HepG2 (cell line): ENCODE data around the gene MAN1A1. TPM values are rescaled to one million over a fixed set of nuclear protein-coding genes. Genes with fewer than 3 reads are reported as not detected.
A peak's percentile ranks its signal among the peaks of the same experiment; 100 is the strongest.

ENCODE experiments used
- AGO1 ChIP-seq: fragments of 200-400 bp; formaldehyde crosslinking; IDR thresholded peaks from 2 replicates; pipeline ENCODE4 v1.6.1; 2017; ENCODE audit warnings: mild to moderate bottlenecking, low read depth, low read length, moderate library complexity; ENCODE audit not compliant: poor library complexity, severe bottlenecking
- DNMT3B ChIP-seq: conservative IDR thresholded peaks from 2 replicates; pipeline ENCODE4 v1.6.1; 2016; ENCODE audit warnings: missing biosample characterization, control low read depth
- EHMT2 ChIP-seq: fragments of 200-600 bp; sonication (generic); IDR thresholded peaks from 2 replicates; pipeline ENCODE4 v1.7.0; 2017; ENCODE audit warnings: antibody characterized with exemption, low read depth, low read length, borderline replicate concordance
- HIC2 ChIP-seq: sonication (generic); formaldehyde crosslinking; IDR thresholded peaks from 2 replicates; pipeline ENCODE4 v1.9.0; 2022; ENCODE audit warnings: low read depth, missing genetic modification reagents
- KAT2B ChIP-seq: fragments of 150-350 bp; IDR thresholded peaks from 2 replicates; pipeline ENCODE4 v1.6.1; 2014; ENCODE audit warnings: low read depth, low read length, borderline replicate concordance
- MED1 ChIP-seq: sonication (generic); formaldehyde crosslinking; IDR thresholded peaks from 2 replicates; pipeline ENCODE4 v1.4.0; 2020; ENCODE audit warnings: missing genetic modification reagents
- MED13 ChIP-seq: sonication (generic); formaldehyde crosslinking; IDR thresholded peaks from 2 replicates; pipeline ENCODE4 v1.5.0; 2020; ENCODE audit warnings: missing genetic modification reagents
- MTERF4 ChIP-seq: sonication (generic); formaldehyde crosslinking; IDR thresholded peaks from 2 replicates; pipeline ENCODE4 v1.8.0; 2023; ENCODE audit warnings: mild to moderate bottlenecking, missing genetic modification reagents
- NFE2L2 ChIP-seq: fragments of 150-350 bp; IDR thresholded peaks from 2 replicates; pipeline ENCODE4 v1.6.1; 2014; ENCODE audit warnings: low read length
- ONECUT2 ChIP-seq: sonication (generic); formaldehyde crosslinking; IDR thresholded peaks from 2 replicates; pipeline ENCODE4 v1.4.0; 2020; ENCODE audit warnings: missing genetic modification reagents
- TFE3 ChIP-seq: IDR thresholded peaks from 2 replicates; pipeline ENCODE4 v1.6.1; 2016
- TGIF2 ChIP-seq: IDR thresholded peaks from 2 replicates; pipeline ENCODE4 v1.6.1; 2016; ENCODE audit warnings: control low read depth, missing compliant biosample characterization
- YEATS2 ChIP-seq: sonication (generic); formaldehyde crosslinking; IDR thresholded peaks from 2 replicates; pipeline ENCODE4 v1.4.0; 2020; ENCODE audit warnings: missing genetic modification reagents, borderline replicate concordance
- ZFYVE20 ChIP-seq: sonication (generic); formaldehyde crosslinking; IDR thresholded peaks from 2 replicates; pipeline ENCODE4 v1.8.0; 2023; ENCODE audit warnings: low read depth, mild to moderate bottlenecking, moderate library complexity, missing genetic modification reagents, borderline replicate concordance
- ZKSCAN5 ChIP-seq: sonication (generic); formaldehyde crosslinking; IDR thresholded peaks from 2 replicates; pipeline ENCODE4 v1.5.1; 2020; ENCODE audit warnings: mild to moderate bottlenecking, missing genetic modification reagents
- ZNF3 ChIP-seq: IDR thresholded peaks from 2 replicates; pipeline ENCODE4 v1.7.0; 2017; ENCODE audit warnings: inconsistent platforms
- ZNF317 ChIP-seq: sonication (generic); formaldehyde crosslinking; IDR thresholded peaks from 2 replicates; pipeline ENCODE4 v1.5.0; 2020; ENCODE audit warnings: mild to moderate bottlenecking, missing genetic modification reagents
- ZNF331 ChIP-seq: sonication (generic); formaldehyde crosslinking; IDR thresholded peaks from 2 replicates; pipeline ENCODE4 v1.4.0; 2020; ENCODE audit warnings: missing genetic modification reagents
- ZNF652 ChIP-seq: IDR thresholded peaks from 2 replicates; pipeline ENCODE4 v1.6.1; 2016; ENCODE audit warnings: low read depth, borderline replicate concordance
- ZNF670 ChIP-seq: sonication (generic); formaldehyde crosslinking; IDR thresholded peaks from 2 replicates; pipeline ENCODE4 v1.8.0; 2022; ENCODE audit warnings: mild to moderate bottlenecking, missing genetic modification reagents, borderline replicate concordance
- ZNF772 ChIP-seq: sonication (generic); formaldehyde crosslinking; IDR thresholded peaks from 2 replicates; pipeline ENCODE4 v1.5.0; 2020; ENCODE audit warnings: mild to moderate bottlenecking, missing genetic modification reagents
- polyA plus RNA-seq, 8 experiments: library from polyadenylated mRNA; depleted of rRNA in 3 of 8; stranded (reverse) in 7 of 8; unstranded in 1 of 8; fragments of >200 nt; fragmentation: Illumina TruSeq in 4 of 8; extraction: Trizol in 4 of 8; gene quantifications; 2 replicates each; pipeline versions ENCODE4 v1.2.1 to v1.2.3, GENCODE V29; 2011 to 2016; ENCODE audit warnings: low read depth in 4 of 8, missing spikeins in 1 of 8, mixed read lengths in 1 of 8; ENCODE audit not compliant: insufficient read depth in 1 of 8
- total RNA-seq, 5 experiments: library from RNA; depleted of rRNA; stranded (reverse); fragments of >200 nt; fragmentation: Illumina TruSeq; extraction: Trizol; gene quantifications; 2 replicates each; pipeline ENCODE4 v1.2.3, GENCODE V29; 2016; ENCODE audit warnings: low read depth in 1 of 5
- TF ChIP-seq, protein P1 (sequence below): sonication (generic); formaldehyde crosslinking; IDR thresholded peaks from 2 replicates; pipeline ENCODE4 v1.4.0; 2020; ENCODE audit warnings: missing genetic modification reagents
- TF ChIP-seq, protein P2 (sequence below): sonication (generic); formaldehyde crosslinking; IDR thresholded peaks from 2 replicates; pipeline ENCODE4 v1.9.0; 2021; ENCODE audit warnings: missing genetic modification reagents, mild to moderate bottlenecking, borderline replicate concordance

The MAN1A1 gene
- total and polyA plus RNA-seq, 2 of the 13 experiments (the other 11 are each of a cell fraction or from before 2014, with no cell fraction given), result 156 to 236 TPM

DNA sequence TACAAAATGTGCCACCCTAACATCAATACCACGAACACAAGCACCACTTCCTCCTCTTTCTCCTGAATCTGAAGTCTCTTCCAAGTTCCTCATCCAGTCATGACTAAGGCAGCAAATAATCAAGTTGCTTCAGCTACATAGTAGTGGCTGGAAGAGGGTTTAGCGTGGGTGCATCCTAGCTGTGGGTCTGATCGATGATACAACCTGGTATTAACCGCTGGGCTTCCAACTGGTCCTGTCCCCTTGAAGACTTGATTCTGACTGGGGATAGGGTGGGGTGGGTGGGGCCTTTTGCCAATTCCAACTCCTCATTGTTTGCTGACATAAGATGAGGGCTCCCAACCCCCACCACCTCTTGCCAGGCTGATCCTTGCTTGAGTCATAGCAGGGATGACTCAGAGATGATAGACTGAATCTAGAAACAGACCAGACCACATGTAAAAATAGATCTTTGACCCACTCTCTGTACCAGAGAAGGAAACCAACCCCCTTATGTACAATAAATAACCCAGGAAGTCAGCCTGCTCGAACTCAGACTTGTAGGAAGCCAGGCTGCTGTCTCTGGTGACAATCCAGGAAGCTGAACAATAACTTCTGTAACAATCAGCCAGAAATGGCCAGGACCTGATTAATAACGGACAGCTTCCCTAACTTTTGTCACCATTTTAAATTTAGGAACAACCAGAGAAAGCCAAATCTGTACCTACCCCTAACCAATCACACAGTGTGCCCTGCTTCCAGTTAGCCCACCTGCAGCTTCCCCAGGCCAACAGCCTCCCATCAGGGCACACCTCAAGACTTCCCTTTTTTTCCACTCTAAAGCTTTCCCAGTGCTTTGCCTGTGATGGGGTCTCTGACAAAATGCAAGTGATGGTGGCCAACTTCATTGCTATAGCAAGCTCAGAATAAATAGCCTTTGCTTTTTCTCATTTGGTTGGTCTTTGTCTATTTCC, 202.2 kb downstream of the MAN1A1 start (continued):
- peak; percentile 41; the same call in 1 of the 2 replicates for TF ChIP-seq ZNF670 (CRISPR knock-in tag)
- no peak for TF ChIP-seq ZNF317 (CRISPR knock-in tag)
- no peak for TF ChIP-seq TFE3 (CRISPR knock-in tag)
- TF ChIP-seq ZNF772 (CRISPR knock-in tag), result no peak
- no peak for TF ChIP-seq ZNF652 (CRISPR knock-in tag)
- TF ChIP-seq ONECUT2 (CRISPR knock-in tag), result no peak
- peak; percentile 64 for TF ChIP-seq MED1 (CRISPR knock-in tag)
- no peak for TF ChIP-seq AGO1
- no peak for TF ChIP-seq HIC2 (CRISPR knock-in tag)
- peak; percentile 37; the same call in 1 of the 2 replicates for TF ChIP-seq ZNF3
- no peak for TF ChIP-seq ZKSCAN5 (CRISPR knock-in tag)
- TF ChIP-seq TGIF2 (CRISPR knock-in tag), result no peak
- no peak for TF ChIP-seq NFE2L2
- peak; percentile 42; the same call in 1 of the 2 replicates for TF ChIP-seq YEATS2 (CRISPR knock-in tag)
- no peak; the same call in 1 of the 2 replicates for TF ChIP-seq DNMT3B
- no peak for TF ChIP-seq MED13
- TF ChIP-seq, protein P1, sequence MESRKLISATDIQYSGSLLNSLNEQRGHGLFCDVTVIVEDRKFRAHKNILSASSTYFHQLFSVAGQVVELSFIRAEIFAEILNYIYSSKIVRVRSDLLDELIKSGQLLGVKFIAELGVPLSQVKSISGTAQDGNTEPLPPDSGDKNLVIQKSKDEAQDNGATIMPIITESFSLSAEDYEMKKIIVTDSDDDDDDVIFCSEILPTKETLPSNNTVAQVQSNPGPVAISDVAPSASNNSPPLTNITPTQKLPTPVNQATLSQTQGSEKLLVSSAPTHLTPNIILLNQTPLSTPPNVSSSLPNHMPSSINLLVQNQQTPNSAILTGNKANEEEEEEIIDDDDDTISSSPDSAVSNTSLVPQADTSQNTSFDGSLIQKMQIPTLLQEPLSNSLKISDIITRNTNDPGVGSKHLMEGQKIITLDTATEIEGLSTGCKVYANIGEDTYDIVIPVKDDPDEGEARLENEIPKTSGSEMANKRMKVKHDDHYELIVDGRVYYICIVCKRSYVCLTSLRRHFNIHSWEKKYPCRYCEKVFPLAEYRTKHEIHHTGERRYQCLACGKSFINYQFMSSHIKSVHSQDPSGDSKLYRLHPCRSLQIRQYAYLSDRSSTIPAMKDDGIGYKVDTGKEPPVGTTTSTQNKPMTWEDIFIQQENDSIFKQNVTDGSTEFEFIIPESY (CRISPR knock-in tag), result no peak
- no peak for TF ChIP-seq MTERF4 (CRISPR knock-in tag)
- no peak for TF ChIP-seq ZFYVE20 (CRISPR knock-in tag)
- no peak for TF ChIP-seq KAT2B
- TF ChIP-seq EHMT2, result no peak
- TF ChIP-seq, protein P2, sequence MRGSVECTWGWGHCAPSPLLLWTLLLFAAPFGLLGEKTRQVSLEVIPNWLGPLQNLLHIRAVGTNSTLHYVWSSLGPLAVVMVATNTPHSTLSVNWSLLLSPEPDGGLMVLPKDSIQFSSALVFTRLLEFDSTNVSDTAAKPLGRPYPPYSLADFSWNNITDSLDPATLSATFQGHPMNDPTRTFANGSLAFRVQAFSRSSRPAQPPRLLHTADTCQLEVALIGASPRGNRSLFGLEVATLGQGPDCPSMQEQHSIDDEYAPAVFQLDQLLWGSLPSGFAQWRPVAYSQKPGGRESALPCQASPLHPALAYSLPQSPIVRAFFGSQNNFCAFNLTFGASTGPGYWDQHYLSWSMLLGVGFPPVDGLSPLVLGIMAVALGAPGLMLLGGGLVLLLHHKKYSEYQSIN (CRISPR knock-in tag), result no peak
- TF ChIP-seq ZNF331 (CRISPR knock-in tag), result no peak
